Stimulated activated CD8-positive, alpha-beta memory T cell treated with anti-CD3 and anti-CD28 coated beads, Interleukin-4, amount 100 ng/mL, for 4 hours (primary cell): ENCODE measurements around the gene PCIF1.
"Not testable (repeated sequence)": the region's sequence is repeated elsewhere in the genome, so short reads cannot be mapped to it uniquely, and the experiment has no call there.

Source experiments
- DNase-seq, 2 donors: peaks; one replicate each; pipeline ENCODE4 v3.0.0-alpha.2; 2020; ENCODE audit warnings: low read depth in 2 of 2, low spot score in 1 of 2

PCIF1 gene

DNA sequence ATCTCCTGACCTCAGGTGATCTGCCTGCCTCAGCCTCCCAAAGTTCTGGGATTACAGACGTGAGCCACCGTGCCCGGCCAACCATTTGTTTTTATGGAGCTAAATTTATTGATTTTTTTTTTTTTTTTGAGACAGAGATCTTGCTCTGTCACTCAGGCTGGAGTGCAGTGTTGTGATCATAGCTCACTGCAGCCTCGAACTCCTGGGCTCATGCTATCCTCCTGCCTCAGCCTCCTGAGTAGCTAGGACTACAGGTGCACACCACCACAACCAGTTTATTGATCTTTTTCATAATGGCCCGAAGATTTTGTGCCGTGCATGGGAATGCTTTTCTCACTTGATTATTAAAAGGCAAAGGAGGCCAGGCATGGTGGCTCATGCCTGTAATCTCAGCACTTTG is 54.3 kb downstream of the PCIF1 start:
- not testable (repeated sequence) for DNase-seq

DNA sequence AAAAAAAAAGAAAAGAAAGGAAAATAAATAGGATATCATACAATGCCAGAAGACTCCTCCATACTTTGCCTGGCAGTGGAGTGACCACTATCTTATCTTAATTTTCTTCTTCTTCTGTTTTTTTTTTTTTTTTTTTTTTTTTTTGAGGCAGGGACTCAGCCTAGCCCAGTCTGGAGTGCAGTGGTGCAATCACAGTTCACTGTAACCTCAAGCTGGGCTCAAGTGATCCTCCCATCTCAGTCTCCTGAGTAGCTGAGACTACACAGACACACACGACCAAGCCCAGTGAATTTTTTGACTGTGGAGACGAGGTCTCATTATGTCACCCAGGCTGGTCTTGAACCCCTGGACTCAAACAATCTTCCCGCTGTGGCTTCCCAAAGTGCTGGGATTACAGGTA is 57.1 kb downstream of the PCIF1 start:
- DNase-seq, result no peak

DNA sequence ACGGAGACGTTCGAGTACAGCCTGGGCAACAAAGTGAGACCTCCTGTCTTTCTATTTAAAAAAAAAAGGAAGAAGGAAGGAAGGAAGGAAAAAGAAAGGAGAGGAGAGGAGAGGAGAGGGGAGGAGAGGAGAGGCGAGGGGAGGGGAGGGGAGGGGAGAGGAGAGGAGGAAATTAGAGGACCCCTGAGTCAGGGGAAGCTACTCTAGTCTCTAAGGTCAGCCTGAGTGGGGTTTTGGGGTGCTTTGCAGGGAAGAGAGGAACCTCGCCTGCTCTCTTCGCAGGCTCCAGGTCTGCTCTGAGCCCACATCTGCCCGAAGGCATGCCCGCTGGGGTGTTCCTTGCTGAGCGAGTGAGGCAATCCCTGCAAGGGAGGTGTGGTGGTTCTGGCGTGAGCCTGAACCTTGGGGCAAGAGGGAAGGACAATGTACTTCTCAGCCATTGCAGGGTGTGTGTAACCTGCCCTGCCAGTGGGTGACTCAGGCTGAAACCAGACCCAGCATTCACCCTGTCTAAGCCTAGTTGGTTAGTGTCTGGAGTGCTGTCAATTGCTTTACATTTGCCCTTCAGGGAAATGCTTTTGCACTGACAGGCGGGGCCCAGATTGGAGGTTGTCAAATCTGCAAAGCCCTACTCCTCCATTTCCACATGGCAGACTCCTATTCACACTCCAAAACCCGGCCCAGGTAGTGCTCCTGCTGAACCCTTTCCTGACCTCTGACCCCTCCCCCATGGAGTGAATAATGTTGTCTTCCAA is 58.9 kb downstream of the PCIF1 start:
- DNase-seq, result no peak

DNA sequence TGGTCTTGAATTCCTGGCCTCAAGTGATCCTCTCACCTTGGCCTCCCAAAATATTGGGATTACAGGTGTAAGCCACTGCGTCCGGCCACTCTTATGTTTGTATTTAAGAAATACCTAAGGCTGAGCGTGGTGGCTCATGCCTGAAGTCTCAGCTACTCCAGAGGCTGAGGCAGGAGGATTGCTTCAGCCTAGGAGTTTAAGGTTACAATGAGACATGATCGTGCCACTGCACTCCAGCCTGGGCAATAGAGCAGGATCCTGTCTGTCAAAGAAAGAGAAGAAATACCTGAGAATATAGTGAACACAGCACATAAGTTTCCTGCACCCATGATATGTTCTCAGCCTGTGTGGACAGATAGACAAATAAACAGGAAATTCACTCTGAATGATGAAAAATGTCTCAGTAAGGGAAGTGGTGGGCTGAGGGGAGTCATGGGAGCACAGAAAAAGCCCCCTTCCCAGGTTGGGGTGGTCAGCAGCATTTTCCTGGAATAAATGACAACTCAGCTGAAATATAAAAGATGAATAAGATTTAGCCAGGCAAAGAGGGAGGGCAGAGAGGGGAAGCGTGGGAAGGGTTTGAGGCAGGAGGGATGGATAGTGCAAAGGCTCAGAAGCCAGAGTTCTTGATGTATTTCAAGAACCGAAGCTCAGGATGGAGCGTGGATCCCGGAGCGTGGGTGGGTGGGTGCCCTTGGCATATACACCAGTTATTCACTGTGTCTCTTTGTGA is 60.4 kb downstream of the PCIF1 start:
- no peak for DNase-seq

DNA sequence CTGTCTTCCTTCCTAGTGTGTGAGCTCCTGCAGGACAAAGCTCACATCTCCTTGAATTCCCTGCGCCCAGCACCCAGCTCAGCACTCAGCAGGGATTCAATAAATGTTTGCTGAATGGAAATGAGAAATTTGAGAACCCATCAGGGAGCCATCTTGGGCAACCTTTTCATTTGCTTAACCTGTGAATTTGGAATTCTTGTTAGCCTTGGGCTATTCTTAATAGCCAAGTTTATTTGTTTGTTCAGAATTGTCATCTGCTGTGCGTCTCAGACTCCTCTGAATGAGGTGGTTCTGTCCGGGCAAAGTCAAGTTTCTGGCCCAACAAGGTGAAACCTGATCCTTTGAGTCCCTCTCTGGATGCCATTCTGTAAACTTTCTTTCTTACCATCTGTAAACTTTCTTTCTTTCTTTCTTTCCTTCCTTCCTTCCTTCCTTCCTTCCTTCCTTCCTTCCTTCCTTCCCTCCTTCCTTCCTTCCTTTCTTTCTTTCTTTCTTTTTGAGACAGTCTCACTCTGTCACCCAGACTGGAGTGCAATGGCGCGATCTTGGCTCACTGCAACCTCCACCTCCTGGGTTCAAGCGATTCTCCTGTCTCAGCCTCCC is 61.1 kb downstream of the PCIF1 start:
- DNase-seq, result not testable (repeated sequence)

DNA sequence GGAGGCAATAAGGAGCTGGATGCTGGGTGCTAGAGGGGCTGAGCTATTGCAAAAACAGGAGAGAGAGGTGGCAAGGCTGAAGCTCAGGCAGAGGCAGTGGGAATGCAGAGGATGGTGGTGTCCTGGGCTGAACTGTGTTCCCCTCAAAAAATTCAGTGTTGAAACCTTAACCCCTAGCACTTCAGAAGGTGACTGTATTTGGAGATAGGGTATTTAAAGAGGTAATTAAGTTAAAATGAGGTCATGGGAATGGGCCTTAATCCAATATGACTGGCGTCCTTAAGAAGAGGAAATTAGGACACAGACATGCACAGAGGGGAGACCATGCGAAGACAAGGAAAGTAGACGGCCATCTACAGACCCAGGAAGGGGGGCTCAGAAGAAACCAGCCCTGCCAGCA is 62.7 kb downstream of the PCIF1 start:
- DNase-seq, result no peak
